Measurements from ENCODE around the gene TCHH.
"Not testable (repeated sequence)": the region's sequence is repeated elsewhere in the genome, so short reads cannot be mapped to it uniquely, and the experiment has no call there.

TCHH gene

GRCh38 chr1:152110860-152111514 is 4.3 kb downstream of the TCHH start:
- peak; percentile 22 for DNase-seq

- DNase-seq, result peak; percentile 41
Measured at GRCh38 chr1:152110365-152110859, 4.8 kb downstream of the TCHH start.

GRCh38 chr1:152109998-152110294 is 5.3 kb downstream of the TCHH start:
- DNase-seq, result no peak

- DNase-seq, result no peak
Measured at GRCh38 chr1:152109231-152109997, 5.8 kb downstream of the TCHH start.

- no peak for DNase-seq
Measured at GRCh38 chr1:152108882-152109222, 6.4 kb downstream of the TCHH start.

- DNase-seq, result no peak
Measured at GRCh38 chr1:152107984-152108881, 7.0 kb downstream of the TCHH start.

- DNase-seq, result no peak
Measured at GRCh38 chr1:152107031-152107983, 7.9 kb downstream of the TCHH start.

GRCh38 chr1:152104854-152105253 is 10.4 kb downstream of the TCHH start:
- DNase-seq, result no peak

- no peak for DNase-seq
Measured at GRCh38 chr1:152096931-152097330, 18.3 kb downstream of the TCHH start.

- no peak for DNase-seq
Measured at GRCh38 chr1:152089014-152089674, 26.1 kb downstream of the TCHH start, which contains the start of gene TCHHL1. Gene TCHHL1, minus strand, starts transcription at chr1:152089064. Its CDS starts 921 bp downstream, at chr1:152088143.

- no peak for DNase-seq
Measured at GRCh38 chr1:152086760-152087159, 28.5 kb downstream of the TCHH start.

- no peak for DNase-seq
Measured at GRCh38 chr1:152084853-152085252, 30.4 kb downstream of the TCHH start.

- not testable (repeated sequence) for DNase-seq
Measured at GRCh38 chr1:152081026-152081425, 34.2 kb downstream of the TCHH start.

GRCh38 chr1:152080494-152080893 is 34.8 kb downstream of the TCHH start:
- DNase-seq, result not testable (repeated sequence)

- DNase-seq, result no peak
Measured at GRCh38 chr1:152078831-152079441, 36.3 kb downstream of the TCHH start.

GRCh38 chr1:152072311-152072710 is 42.9 kb downstream of the TCHH start:
- DNase-seq, result no peak

- no peak for DNase-seq
Measured at GRCh38 chr1:152071123-152071522, 44.1 kb downstream of the TCHH start.

- no peak for DNase-seq
Measured at GRCh38 chr1:152067929-152068328, 47.3 kb downstream of the TCHH start.

GRCh38 chr1:152067150-152067549 is 48.1 kb downstream of the TCHH start:
- no peak for DNase-seq

GRCh38 chr1:152061952-152062351 is 53.3 kb downstream of the TCHH start:
- DNase-seq, result no peak

Data from 8988T (cell line).